K562 (cell line): ENCODE results near the gene UBE2I. TPM values are rescaled to one million over a fixed set of nuclear protein-coding genes. Genes with fewer than 3 reads are reported as not detected.

Experiments used
- ATAC-seq: fragments of 200-7000 bp; cut with Tn5 transposase; 3 replicates; pipeline ENCODE4 v1.9.1; 2020; ENCODE audit warnings: moderate library complexity
- BruUV-seq: library from RNA; stranded (reverse); fragments of 400-500 nt; replicated peaks from 2 replicates; lab custom pipeline; 2021; lab: Mats Ljungman, UMichigan
- CTCF ChIA-PET: fragments of 300-600 bp; formaldehyde crosslinking; extraction: SDS; loops from one replicate; lab custom pipeline; 2021; ENCODE audit warnings: low intra/inter-chr PET ratio; lab: Yijun Ruan, JAX
- POLR2A ChIA-PET: fragments of 300-600, 350-650 bp; sonication (Branson Sonifier 250); formaldehyde crosslinking; extraction: SDS; loops from one replicate; lab custom pipeline; 2021; ENCODE audit warnings: antibody characterized with exemption, inconsistent platforms; lab: Yijun Ruan, JAX
- DNase-seq, 4 experiments: peaks; one replicate each; pipeline versions ENCODE4 v3.0.0 to v3.0.0-alpha.2; 2011 to 2018; ENCODE audit warnings: low spot score in 3 of 4, mixed read lengths in 3 of 4; ENCODE audit errors: extremely low read depth in 1 of 4
- FAIRE-seq: peaks from 2 replicates; lab custom pipeline; 2011; peaks lifted over from hg19 to GRCh38; lab: Jason Lieb, UNC
- H2AFZ ChIP-seq: 2 replicates; pipeline ENCODE4 v1.6.0; 2011; ENCODE audit warnings: low read depth, low read length, control low read depth, inconsistent platforms
- H3K27ac ChIP-seq: fragments of 200-600 bp; 3 replicates; pipeline ENCODE4 v1.8.0; 2011; ENCODE audit warnings: low read depth, mild to moderate bottlenecking, control low read depth, inconsistent platforms, low read length, moderate library complexity, mixed read lengths; ENCODE audit errors: extremely low read depth
- H3K27me3 ChIP-seq, 2 experiments: fragments of 300-600 bp in 1 of 2; 2 replicates in 1 of 2; 3 replicates in 1 of 2; pipeline versions ENCODE4 v1.6.0 to v1.8.0; 2011; ENCODE audit warnings: inconsistent platforms in 2 of 2, low read length in 2 of 2, mild to moderate bottlenecking in 1 of 2, mixed read lengths in 1 of 2, moderate library complexity in 1 of 2; ENCODE audit not compliant: control insufficient read depth in 2 of 2, insufficient read depth in 2 of 2
- H3K36me3 ChIP-seq: fragments of 300-600 bp; 3 replicates; pipeline ENCODE4 v1.8.0; 2011; ENCODE audit warnings: mild to moderate bottlenecking, low read length, inconsistent platforms; ENCODE audit not compliant: control insufficient read depth, insufficient read depth
- H3K4me1 ChIP-seq, 2 experiments: fragments of 200-600 bp in 1 of 2; replicated peaks in 1 of 2; 2 replicates in 1 of 2; 3 replicates in 1 of 2; pipeline versions ENCODE4 v1.5.1 to v1.8.0; 2011; ENCODE audit warnings: inconsistent platforms in 2 of 2, low read length in 2 of 2, mild to moderate bottlenecking in 1 of 2, mixed read lengths in 1 of 2, moderate library complexity in 1 of 2; ENCODE audit not compliant: control insufficient read depth in 2 of 2, insufficient read depth in 2 of 2
- H3K4me2 ChIP-seq: 2 replicates; pipeline ENCODE4 v1.6.1; 2011; ENCODE audit warnings: low read length, control low read depth, inconsistent platforms, mixed read lengths; ENCODE audit not compliant: insufficient read depth
- H3K4me3 ChIP-seq: fragments of 200-600 bp; sonication (generic), shearing (Covaris generic); 2 replicates; pipeline ENCODE4 v1.5.1; 2016; ENCODE audit warnings: control low read depth, inconsistent platforms
- H3K79me2 ChIP-seq: fragments of 200-600 bp; 3 replicates; pipeline ENCODE4 v1.8.0; 2011; ENCODE audit warnings: low read length, inconsistent platforms; ENCODE audit not compliant: control insufficient read depth, insufficient read depth
- H3K9ac ChIP-seq, 2 experiments: 2 replicates each; pipeline versions ENCODE4 v1.6.0 to v1.6.1; 2011; ENCODE audit warnings: low read depth in 2 of 2, low read length in 2 of 2, control low read depth in 1 of 2, inconsistent platforms in 1 of 2, mild to moderate bottlenecking in 1 of 2, mixed read lengths in 1 of 2; ENCODE audit not compliant: insufficient read depth in 1 of 2
- H3K9me1 ChIP-seq: one replicate; pipeline ENCODE4 v1.6.0; 2011; ENCODE audit warnings: inconsistent platforms, mild to moderate bottlenecking, low read length, moderate library complexity; ENCODE audit not compliant: control insufficient read depth, insufficient read depth
- H3K9me3 ChIP-seq: replicated peaks from 2 replicates; pipeline ENCODE4 v1.5.1; 2011; ENCODE audit warnings: low read depth, low read length, inconsistent platforms; ENCODE audit not compliant: control insufficient read depth, insufficient read depth
- H4K20me1 ChIP-seq: replicated peaks from 2 replicates; pipeline ENCODE4 v1.6.1; 2011; ENCODE audit warnings: low read length, inconsistent platforms, mixed read lengths; ENCODE audit not compliant: control insufficient read depth, insufficient read depth
- CBX5 ChIP-seq: IDR thresholded peaks from 2 replicates; pipeline ENCODE4 v1.6.1; 2014; ENCODE audit warnings: low read depth, borderline replicate concordance
- CTCF ChIP-seq, 3 experiments: IDR thresholded peaks in 2 of 3; conservative IDR thresholded peaks in 1 of 3; 2 replicates each; pipeline ENCODE4 v1.5.1; 2011 to 2012; ENCODE audit warnings: low read length in 3 of 3, mild to moderate bottlenecking in 3 of 3, control low read depth in 2 of 3, improper control_type of control experiment in 1 of 3, inconsistent platforms in 1 of 3, low read depth in 1 of 3, mixed read lengths in 1 of 3, moderate library complexity in 1 of 3; ENCODE audit not compliant: insufficient read depth in 2 of 3
- EZH2 ChIP-seq: IDR thresholded peaks from 2 replicates; pipeline ENCODE4 v1.6.1; 2012; ENCODE audit warnings: low read depth, mild to moderate bottlenecking, inconsistent platforms, low read length, borderline replicate concordance
- WGBS: fragments of 100-300 bp; shearing (Covaris generic); methylation state at CpG from one replicate; pipeline ENCODE4 v1.1.6; 2016; ENCODE audit warnings: low coverage, mixed read lengths; ENCODE audit not compliant: insufficient coverage; ENCODE audit errors: missing lambda C conversion rate; 5-methylcytosine and 5-hydroxymethylcytosine counted together
- in situ Hi-C: fragments of 300-500 bp; cut with MboI; formaldehyde crosslinking; loops from 4 replicates; pipeline ENCODE4 v1.15.0; 2018; ENCODE audit warnings: inconsistent platforms, mixed read lengths
- intact Hi-C: fragments of 100-400 bp; cut with micrococcal nuclease; formaldehyde crosslinking; loops from 2 replicates; pipeline ENCODE4 v1.14.2; 2022
- polyA plus RNA-seq, 8 experiments: library from polyadenylated mRNA; depleted of rRNA in 4 of 8; stranded (reverse) in 5 of 8; unstranded in 3 of 8; fragments of >200 nt; fragmentation: Nextera tagmentation in 2 of 8; fragmentation: Illumina TruSeq in 1 of 8; extraction: Ambion mirVana in 2 of 8; extraction: Trizol in 1 of 8; gene quantifications; 2 replicates each; pipeline versions ENCODE4 v1.2.1 to v1.2.3, GENCODE V29; 2011 to 2014; ENCODE audit warnings: inconsistent platforms in 1 of 8, missing spikeins in 1 of 8
- total RNA-seq, 7 experiments: library from RNA; depleted of rRNA in 6 of 7; stranded (reverse); fragments of >200 nt in 6 of 7; fragmentation: Illumina TruSeq in 2 of 7; extraction: Trizol in 2 of 7; gene quantifications; 2 replicates each; pipeline versions ENCODE4 v1.2.1 to v1.2.3, GENCODE V29; 2011 to 2021; ENCODE audit warnings: low replicate concordance in 1 of 7

The UBE2I gene
- total and polyA plus RNA-seq, 9 of the 15 experiments (the other 6 are each of a cell fraction or from before 2014, with no cell fraction given), result 36.6 to 254 (median 104) TPM

GRCh38 chr16:1285669-1286512 lies 23.5 kb upstream of the UBE2I start:
- no peak overlapping the region for H3K9ac ChIP-seq
- ChIA-PET POLR2A (interaction anchor here (0.7 to 1.4 kb wide), 2 partner anchors 10 to 59 kb away, joined by 3 to 6 read pairs; no protein-coding TSS in a partner anchor), CTCF (no interaction called here)
- WGBS, result 11% methylated on average over 29 of the region's 38 CpGs
- no peak overlapping the region for H2AFZ ChIP-seq
- no TSS peak for BruUV-seq
- no peak overlapping the region for H3K27ac ChIP-seq
- ATAC-seq (no peak), DNase-seq (no peak), FAIRE-seq (no peak)
- peak in 2 of 3 experiments; percentile 11 to 36; a peak in 1 of 6 replicates for TF ChIP-seq CTCF (IDR thresholded peaks at IDR 0.05 in 2 of 3, conservative IDR thresholded peaks at IDR 0.05 in 1 of 3; ENCODE audit: insufficient read depth in 2 of 3, low read depth in 1 of 3, low read length in 3 of 3)
- peak; percentile 25; the same call in 1 of the 2 replicates for TF ChIP-seq EZH2
- TF ChIP-seq CBX5, result no peak
- in situ Hi-C loops (no loop called here), intact Hi-C loops (no loop called here)
- no peaks in the 10 kb centered on the region for H3K36me3 ChIP-seq
- H3K9me3 ChIP-seq, result no peaks in the 10 kb centered on the region
- H3K4me3 ChIP-seq, result no peak overlapping the region
- H3K4me2 ChIP-seq, result no peak overlapping the region
- H3K4me1 ChIP-seq, result peaks cover 1 to 60% of the 10 kb centered on the region in 2 experiments; a peak in 3 of 5 replicates
- H4K20me1 ChIP-seq, result peaks cover 5% of the 10 kb centered on the region; the same call in 1 of the 2 replicates
- H3K27me3 ChIP-seq, result peaks cover 31 to 69% of the 10 kb centered on the region in 2 experiments
- no peaks in the 10 kb centered on the region for H3K79me2 ChIP-seq
- H3K9me1 ChIP-seq, result no peaks in the 10 kb centered on the region
